SJSA1 (cell line): ENCODE data around the gene GAL3ST1. TPM values are rescaled to one million over a fixed set of nuclear protein-coding genes. Genes with fewer than 3 reads are reported as not detected.
"Not testable (repeated sequence)": the region's sequence is repeated elsewhere in the genome, so short reads cannot be mapped to it uniquely, and the experiment has no call there.

Experiments
- DNase-seq, 2 experiments: peaks; one replicate each; pipeline ENCODE4 v3.0.0-alpha.2; 2015 to 2020; ENCODE audit warnings: low spot score in 2 of 2, low read depth in 1 of 2
- H3K27ac ChIP-seq: fragments of 250-450 bp; sonication (Bioruptor Pico); 2 replicates; pipeline ENCODE4 v1.5.1; 2020; ENCODE audit warnings: mild to moderate bottlenecking, moderate library complexity
- H3K27me3 ChIP-seq: fragments of 250-450 bp; sonication (Bioruptor Pico); replicated peaks from 2 replicates; pipeline ENCODE4 v1.5.1; 2020; ENCODE audit warnings: mild to moderate bottlenecking, moderate library complexity
- H3K36me3 ChIP-seq: fragments of 250-450 bp; sonication (Bioruptor Pico); 2 replicates; pipeline ENCODE4 v1.5.1; 2020; ENCODE audit warnings: mild to moderate bottlenecking
- H3K4me1 ChIP-seq: fragments of 250-450 bp; sonication (Bioruptor Pico); replicated peaks from 2 replicates; pipeline ENCODE4 v1.6.1; 2021; ENCODE audit warnings: mild to moderate bottlenecking
- H3K4me3 ChIP-seq: fragments of 250-450 bp; sonication (Bioruptor Pico); 2 replicates; pipeline ENCODE4 v1.5.1; 2020; ENCODE audit warnings: mild to moderate bottlenecking
- H3K9me3 ChIP-seq: fragments of 250-450 bp; sonication (Bioruptor Pico); replicated peaks from 2 replicates; pipeline ENCODE4 v1.5.1; 2020; ENCODE audit warnings: mild to moderate bottlenecking
- total RNA-seq: library from RNA; depleted of rRNA; stranded (reverse); fragments of >200 nt; shearing (Covaris generic); gene quantifications from 2 replicates; pipeline ENCODE4 v1.2.3, GENCODE V29; 2014

Gene GAL3ST1
- total RNA-seq, 1 experiment from 2014 or later: not detected

DNA sequence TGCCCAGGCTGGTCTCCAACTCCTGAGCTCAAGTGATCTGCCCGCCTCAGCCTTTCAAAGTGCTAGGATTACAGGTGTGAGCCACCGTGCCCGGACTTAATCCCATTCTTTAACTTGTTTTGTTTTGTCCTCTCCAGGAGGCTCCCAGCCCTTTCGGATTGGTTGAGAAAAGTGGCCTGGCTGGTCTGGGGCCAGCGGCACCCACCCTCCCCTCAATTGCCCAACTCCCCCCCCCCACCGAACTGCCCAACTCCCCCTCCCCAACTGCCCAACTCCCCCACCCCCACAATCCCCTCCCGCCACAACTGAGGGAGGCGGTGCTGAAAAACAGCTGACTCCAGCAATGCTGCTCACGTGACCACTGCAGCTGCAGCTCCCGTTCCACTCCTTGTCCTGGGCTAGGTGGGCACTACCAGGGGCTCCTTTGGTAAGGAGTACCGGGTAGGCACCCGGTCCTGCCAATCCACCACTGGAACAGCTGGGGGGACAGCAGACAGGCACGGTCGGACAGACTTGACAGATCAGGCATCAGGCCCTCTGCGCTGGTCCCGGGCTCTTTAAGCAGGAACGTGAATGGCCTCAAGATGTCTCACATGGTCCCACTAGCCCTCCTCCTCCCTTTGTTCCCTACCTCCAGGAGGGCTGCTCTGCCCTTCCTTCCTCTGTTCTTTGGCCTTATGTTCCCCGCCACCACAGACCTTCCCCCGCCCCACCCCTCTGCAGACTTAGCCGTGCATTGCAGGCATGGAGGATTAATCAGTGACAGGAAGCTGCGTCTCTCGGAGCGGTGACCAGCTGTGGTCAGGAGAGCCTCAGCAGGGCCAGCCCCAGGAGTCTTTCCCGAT, 32.2 kb upstream of the GAL3ST1 start, which contains the start of gene TCN2:
Gene TCN2, plus strand, starts transcription at position 720 of the 845 bp plus-strand sequence. CDS start 158 bp downstream, outside the sequence.
- Histone ChIP-seq H3K4me3 (peak within 1 kb of the TSS; percentile 29), H3K36me3 (no peaks in the 10 kb centered on the region), H3K4me1 (peaks cover 37% of the 10 kb centered on the region), H3K27me3 (no peaks in the 10 kb centered on the region), H3K27ac (no peak within 1 kb of the TSS), H3K9me3 (no peaks in the 10 kb centered on the region)
- DNase-seq: peak; percentile 32 to 73

DNA sequence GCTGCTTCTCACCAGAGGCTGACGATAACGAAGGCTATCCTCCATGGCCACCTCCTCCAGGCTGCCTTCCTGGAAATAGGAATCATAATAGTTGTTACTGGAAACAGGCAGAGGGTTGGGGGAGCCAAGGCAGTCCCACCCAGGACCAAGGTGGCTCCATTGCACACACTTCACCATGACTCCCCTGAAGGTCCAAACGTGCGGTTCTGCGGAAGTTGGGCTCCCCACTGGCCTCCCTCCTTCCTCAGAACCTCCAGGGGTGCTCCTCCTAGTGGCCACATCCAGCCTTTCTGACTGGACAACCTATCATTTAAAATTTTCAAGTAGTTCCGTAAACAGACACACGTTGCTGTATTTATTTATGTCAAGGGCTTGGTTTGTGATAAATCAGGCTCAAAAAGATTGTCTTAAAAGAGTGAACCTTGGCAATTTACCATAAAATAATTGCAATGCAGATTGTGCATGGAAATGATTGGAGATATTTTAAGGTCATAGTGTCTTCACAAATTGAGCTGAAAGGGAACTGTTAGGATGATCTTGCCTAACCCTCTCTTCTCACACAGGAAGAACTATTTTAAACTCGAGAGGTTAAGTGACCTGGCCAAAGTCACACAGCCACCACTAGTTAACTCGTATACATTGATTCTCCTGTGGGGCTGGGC, 31.1 kb upstream of the GAL3ST1 start:
- H3K27me3 ChIP-seq: no peaks in the 10 kb centered on the region
- H3K4me1 ChIP-seq: peaks cover 37% of the 10 kb centered on the region
- H3K4me3 ChIP-seq: no peak overlapping the region
- peak in 1 of 2 experiments; percentile 28 for DNase-seq
- no peak overlapping the region for H3K27ac ChIP-seq
- H3K9me3 ChIP-seq: no peaks in the 10 kb centered on the region
- H3K36me3 ChIP-seq: no peaks in the 10 kb centered on the region

DNA sequence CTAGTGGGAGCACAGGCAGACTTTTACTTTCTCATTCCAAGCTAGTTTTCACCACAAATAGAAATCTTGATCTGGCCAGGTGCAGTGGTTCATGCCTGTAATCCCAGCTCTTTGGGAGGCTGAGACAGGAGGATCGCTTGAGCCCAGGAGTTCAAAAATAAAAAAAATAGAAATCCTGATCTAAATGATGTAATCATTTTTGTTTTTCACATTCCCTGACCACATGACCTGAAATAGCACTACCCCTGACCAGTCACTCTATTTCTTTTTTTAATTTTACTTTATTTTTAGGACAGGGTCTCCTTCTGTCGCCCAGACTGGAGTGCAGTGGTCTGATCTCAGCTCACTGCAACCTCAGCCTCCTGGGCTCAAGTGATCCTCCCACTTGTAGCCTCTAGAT, 30.3 kb upstream of the GAL3ST1 start:
- Histone ChIP-seq H3K4me3 (no peak overlapping the region), H3K27me3 (no peaks in the 10 kb centered on the region), H3K4me1 (peaks cover 35% of the 10 kb centered on the region), H3K27ac (no peak overlapping the region), H3K36me3 (no peaks in the 10 kb centered on the region), H3K9me3 (no peaks in the 10 kb centered on the region)
- DNase-seq: no peak

DNA sequence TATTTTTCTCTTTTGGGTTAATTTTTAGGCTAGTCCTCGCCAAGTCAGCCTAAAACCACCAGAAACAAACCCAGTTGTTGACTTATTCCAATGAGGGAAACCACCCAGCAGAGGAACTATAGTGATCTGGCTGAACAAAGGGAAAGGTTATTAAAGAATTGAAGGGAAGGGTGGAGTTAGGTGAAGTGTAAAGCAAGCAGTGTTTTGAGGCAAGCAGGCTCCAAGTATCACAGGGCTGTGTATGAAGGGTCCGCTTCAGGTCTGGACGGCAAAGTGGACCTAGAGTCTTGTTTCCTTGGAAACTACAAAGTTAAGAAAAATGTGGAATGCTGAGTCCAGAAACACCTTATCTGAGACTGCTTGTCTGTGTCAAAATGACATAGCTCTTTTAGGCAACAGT, 29.3 kb upstream of the GAL3ST1 start:
- Histone ChIP-seq H3K27ac (no peak overlapping the region), H3K9me3 (no peaks in the 10 kb centered on the region), H3K4me1 (peaks cover 26% of the 10 kb centered on the region), H3K27me3 (no peaks in the 10 kb centered on the region), H3K4me3 (no peak overlapping the region), H3K36me3 (no peaks in the 10 kb centered on the region)
- DNase-seq: no peak

DNA sequence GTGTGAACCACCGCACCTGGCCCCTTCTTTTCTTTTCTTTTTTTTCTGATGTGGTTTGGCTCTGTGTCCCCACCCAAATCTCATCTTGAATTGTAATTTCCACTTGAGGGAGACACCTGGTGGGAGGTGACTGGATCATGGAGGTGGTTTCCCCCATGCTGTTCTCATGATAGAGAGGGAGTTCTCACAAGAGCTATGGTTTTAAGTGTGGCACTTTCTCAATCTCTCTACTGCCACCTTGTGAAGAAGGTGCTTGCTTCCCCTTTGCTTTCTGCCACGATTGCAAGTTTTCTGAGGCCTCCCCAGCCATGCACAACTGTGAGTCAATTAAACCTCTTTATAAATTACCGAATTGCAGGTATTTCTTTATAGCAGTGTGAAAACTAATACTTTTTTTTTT, 27.6 kb upstream of the GAL3ST1 start:
- no peaks in the 10 kb centered on the region for H3K27me3 ChIP-seq
- H3K27ac ChIP-seq: no peak overlapping the region
- H3K4me1 ChIP-seq: peaks cover 16% of the 10 kb centered on the region
- no peaks in the 10 kb centered on the region for H3K9me3 ChIP-seq
- DNase-seq: no peak
- no peak overlapping the region for H3K4me3 ChIP-seq
- no peaks in the 10 kb centered on the region for H3K36me3 ChIP-seq

DNA sequence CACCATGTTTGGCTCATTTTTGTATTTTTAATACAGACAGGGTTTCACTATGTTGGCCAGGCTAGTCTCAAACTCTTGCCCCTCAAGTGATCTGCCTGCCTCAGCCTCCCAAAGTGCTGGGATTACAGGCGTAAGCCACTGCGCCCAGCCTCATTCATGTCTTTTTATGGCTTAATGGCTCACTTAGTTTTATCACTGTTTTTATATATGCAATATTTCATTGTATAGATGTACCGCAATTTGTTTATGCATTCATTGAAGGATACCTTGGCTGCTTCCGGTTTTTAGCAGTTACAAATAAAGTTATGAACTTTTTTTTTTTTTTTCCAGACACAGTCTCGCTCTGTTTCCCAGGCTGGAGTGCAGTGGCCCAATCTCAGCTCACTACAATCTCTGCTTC, 27.0 kb upstream of the GAL3ST1 start:
- DNase-seq: no peak
- Histone ChIP-seq H3K27me3 (no peaks in the 10 kb centered on the region), H3K9me3 (no peaks in the 10 kb centered on the region), H3K4me1 (peaks cover 11% of the 10 kb centered on the region), H3K4me3 (no peak overlapping the region), H3K36me3 (no peaks in the 10 kb centered on the region), H3K27ac (no peak overlapping the region)

DNA sequence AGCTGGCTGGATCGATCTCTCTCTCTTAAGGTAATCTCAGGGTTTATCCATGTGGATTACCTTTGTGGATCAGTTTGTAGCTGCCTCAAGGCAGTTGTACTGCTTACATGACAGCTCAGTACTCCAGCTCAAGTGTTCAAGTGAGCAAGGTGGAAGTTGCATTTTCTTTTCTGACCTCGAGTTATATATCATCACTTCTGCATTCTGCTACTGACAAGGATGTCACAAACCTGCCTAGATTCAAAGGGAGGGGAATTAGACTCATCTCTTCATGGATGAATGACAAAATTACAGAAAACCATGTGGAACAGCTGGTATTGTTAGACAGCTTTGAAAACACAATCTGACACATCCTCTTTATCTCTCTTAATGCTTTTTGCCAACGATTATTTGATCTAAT, 26.5 kb upstream of the GAL3ST1 start:
- H3K4me3 ChIP-seq: no peak overlapping the region
- H3K27me3 ChIP-seq: peaks cover 3% of the 10 kb centered on the region; the same call in 1 of the 2 replicates
- peaks cover 7% of the 10 kb centered on the region for H3K4me1 ChIP-seq
- H3K36me3 ChIP-seq: no peaks in the 10 kb centered on the region
- no peak overlapping the region for H3K27ac ChIP-seq
- no peak for DNase-seq
- H3K9me3 ChIP-seq: no peaks in the 10 kb centered on the region

DNA sequence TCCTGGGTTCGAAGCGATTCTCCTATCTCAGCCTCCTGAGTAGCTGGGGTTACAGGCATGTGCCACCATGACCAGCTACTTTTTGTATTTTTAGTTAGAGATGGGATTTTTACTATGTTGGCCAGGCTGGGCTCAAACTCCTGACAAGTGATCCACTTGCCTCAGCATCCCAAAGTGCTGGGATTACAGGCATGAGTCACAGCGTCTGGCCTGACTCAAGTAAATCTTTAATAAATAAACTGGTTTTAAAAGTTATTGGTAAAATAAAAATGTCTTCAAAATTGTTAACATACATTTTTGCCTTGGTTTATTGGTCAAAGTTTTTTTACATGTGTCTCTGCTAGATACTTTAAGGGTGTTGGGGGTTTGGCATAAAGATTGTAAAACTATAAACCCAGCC, 24.5 kb upstream of the GAL3ST1 start:
- H3K9me3 ChIP-seq: no peaks in the 10 kb centered on the region
- no peak overlapping the region for H3K4me3 ChIP-seq
- no peak overlapping the region for H3K27ac ChIP-seq
- no peak for DNase-seq
- no peaks in the 10 kb centered on the region for H3K36me3 ChIP-seq
- H3K4me1 ChIP-seq: no peaks in the 10 kb centered on the region
- H3K27me3 ChIP-seq: peaks cover 12% of the 10 kb centered on the region

DNA sequence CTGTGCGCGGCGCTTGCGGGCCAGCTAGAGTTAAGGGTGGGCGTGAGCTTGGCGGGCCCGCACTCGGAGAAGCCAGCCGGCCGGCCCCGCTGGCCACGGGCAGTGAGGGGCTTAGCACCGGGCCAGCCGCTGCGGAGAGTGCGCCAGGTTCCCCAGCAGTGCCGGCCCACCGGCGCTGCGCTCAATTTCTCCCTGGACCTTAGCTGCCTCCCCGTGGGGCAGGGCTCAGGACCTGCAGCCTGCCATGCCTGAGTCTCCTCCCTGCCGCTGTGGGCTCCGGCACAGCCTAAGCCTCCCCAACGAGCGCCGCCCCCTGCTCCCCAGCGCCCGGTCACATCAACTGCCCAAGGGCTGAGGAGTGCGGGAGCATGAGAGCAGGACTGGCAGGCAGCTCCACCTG, 22.4 kb upstream of the GAL3ST1 start:
- Histone ChIP-seq H3K4me1 (no peaks in the 10 kb centered on the region), H3K36me3 (no peaks in the 10 kb centered on the region), H3K9me3 (no peaks in the 10 kb centered on the region), H3K27ac (no peak overlapping the region), H3K27me3 (peaks cover 24% of the 10 kb centered on the region), H3K4me3 (no peak overlapping the region)
- DNase-seq: no peak

DNA sequence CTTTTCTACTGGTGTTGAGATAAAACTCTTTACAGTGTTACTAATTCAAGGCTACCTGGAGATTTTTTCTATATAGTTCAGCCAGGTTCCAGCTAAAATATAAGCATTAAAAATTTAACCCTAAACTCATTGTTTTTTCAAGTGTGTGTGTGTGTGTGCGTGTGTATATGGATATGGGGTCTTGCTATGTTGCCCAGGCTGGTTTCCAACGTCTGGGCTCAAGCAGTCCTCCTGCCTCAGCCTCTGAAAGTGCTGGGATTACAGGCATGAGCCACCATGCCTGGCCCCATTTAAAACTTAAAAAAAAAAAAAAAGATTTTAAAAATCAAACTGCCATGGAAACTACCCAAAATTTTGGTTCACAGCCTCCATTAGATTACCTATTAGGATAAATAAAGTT, 21.7 kb upstream of the GAL3ST1 start:
- no peaks in the 10 kb centered on the region for H3K36me3 ChIP-seq
- H3K4me3 ChIP-seq: no peak overlapping the region
- H3K27ac ChIP-seq: no peak overlapping the region
- H3K9me3 ChIP-seq: no peaks in the 10 kb centered on the region
- DNase-seq: no peak
- peaks cover 24% of the 10 kb centered on the region for H3K27me3 ChIP-seq
- no peaks in the 10 kb centered on the region for H3K4me1 ChIP-seq

DNA sequence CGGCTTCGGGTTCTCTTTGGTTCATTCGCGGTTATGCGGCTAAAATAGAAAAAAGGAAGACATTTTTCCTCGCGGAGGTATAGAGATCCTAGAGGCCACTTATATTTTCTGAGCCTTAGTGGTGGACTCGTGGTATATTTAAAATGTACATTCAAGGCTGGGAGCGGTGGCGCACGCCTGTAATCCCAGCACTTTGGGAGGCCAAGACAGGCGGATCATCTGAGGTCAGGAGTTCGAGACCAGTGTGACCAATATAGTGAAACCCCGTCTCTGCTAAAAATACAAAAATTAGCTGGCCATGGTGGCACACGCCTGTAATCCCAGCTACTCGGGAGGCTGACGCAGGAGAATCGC, 17.9 kb upstream of the GAL3ST1 start:
- peak overlapping the region; percentile 52; the same call in 1 of the 2 replicates for H3K4me3 ChIP-seq
- peaks cover 24% of the 10 kb centered on the region for H3K27me3 ChIP-seq
- H3K9me3 ChIP-seq, DNase-seq, H3K27ac ChIP-seq: not testable (repeated sequence)
- H3K4me1 ChIP-seq: peaks cover 11% of the 10 kb centered on the region
- H3K36me3 ChIP-seq: peaks cover 28% of the 10 kb centered on the region

DNA sequence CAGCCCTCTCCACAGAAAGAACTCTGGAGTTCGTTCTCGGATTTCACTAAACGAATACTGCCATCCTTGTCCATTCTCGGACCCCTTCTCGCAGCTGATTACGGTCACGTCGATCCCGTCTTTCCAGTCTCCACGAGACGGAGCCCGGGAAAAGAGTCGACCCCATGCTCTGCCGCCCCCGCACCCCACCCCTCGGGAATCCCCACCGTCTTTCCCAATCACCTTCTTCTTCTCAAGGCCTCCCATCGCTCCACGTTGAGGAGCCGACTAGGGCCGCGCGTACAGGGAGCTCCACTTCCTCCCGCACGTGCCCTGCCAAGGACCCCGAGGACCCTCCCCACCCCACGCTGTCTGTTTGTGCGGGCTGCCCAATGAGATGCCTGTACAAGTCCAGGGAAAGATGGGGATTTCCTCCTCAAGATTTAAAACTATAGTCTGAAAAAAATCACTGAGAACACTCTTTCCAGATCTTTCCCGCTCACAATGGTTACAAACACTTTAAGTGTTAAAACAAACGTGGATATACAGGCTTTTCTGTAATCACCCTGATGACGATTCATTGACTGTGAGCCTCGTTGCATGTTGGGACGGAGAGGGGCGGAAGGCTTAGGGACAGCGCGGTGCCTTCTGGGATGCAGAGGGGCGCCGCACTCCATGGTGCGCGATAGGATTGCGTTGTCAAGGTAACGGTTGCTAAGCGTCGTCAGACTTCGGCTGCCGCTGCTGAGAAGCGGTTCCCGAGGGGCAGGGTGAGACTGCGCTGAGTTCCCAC, 17.3 kb upstream of the GAL3ST1 start, which contains the start of gene PES1:
Gene PES1, minus strand, starts transcription at position 323 of the 772 bp plus-strand sequence. Its CDS starts 77 bp downstream, at position 246.
- Histone ChIP-seq H3K4me3 (peak within 1 kb of the TSS; percentile 52), H3K27me3 (peaks cover 24% of the 10 kb centered on the region), H3K9me3 (no peaks in the 10 kb centered on the region), H3K4me1 (peaks cover 11% of the 10 kb centered on the region), H3K36me3 (peaks cover 34% of the 10 kb centered on the region), H3K27ac (peak within 1 kb of the TSS; percentile 94)
- DNase-seq: peak; percentile 97 to 99

DNA sequence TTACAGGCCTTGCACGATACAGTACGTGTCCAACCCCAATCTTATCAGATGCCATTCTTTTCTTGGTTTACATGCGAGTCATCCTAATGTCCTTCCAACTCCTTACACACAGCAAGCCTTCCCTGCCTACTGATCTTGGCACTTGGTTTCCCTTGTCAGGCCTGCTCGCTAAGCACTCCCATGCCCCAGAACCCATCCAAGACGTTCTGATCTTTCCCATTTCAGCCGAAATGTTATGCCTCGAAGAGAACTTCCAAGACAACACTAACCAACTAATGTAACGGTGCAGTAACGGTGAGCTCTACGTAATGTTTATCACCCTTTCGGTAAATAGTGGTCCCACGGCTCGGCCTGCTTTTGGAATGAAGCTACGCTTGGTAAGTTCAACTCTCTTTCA, 16.7 kb upstream of the GAL3ST1 start:
- H3K4me1 ChIP-seq: peaks cover 11% of the 10 kb centered on the region
- H3K9me3 ChIP-seq: no peaks in the 10 kb centered on the region
- DNase-seq: no peak
- H3K27me3 ChIP-seq: peaks cover 24% of the 10 kb centered on the region
- H3K4me3 ChIP-seq: peak overlapping the region; percentile 52
- peak overlapping the region; percentile 94 for H3K27ac ChIP-seq
- H3K36me3 ChIP-seq: peaks cover 40% of the 10 kb centered on the region
